GM12872 (cell line): ENCODE results near the gene ZNF584.

Experiments used
- CTCF ChIP-seq: IDR thresholded peaks from 3 replicates; pipeline ENCODE4 v1.5.1; 2011; ENCODE audit warnings: low read depth, mild to moderate bottlenecking, low read length, moderate library complexity; ENCODE audit not compliant: insufficient read depth

Gene ZNF584

GRCh38 chr19:58455306-58455705, 46.9 kb downstream of the ZNF584 start:
- no peak for TF ChIP-seq CTCF

- TF ChIP-seq CTCF: no peak
Measured at GRCh38 chr19:58456111-58456510, 47.7 kb downstream of the ZNF584 start.

GRCh38 chr19:58460039-58460438, 51.6 kb downstream of the ZNF584 start:
- no peak for TF ChIP-seq CTCF

- no peak for TF ChIP-seq CTCF
Measured at GRCh38 chr19:58466089-58466759, 57.8 kb downstream of the ZNF584 start.

- no peak for TF ChIP-seq CTCF
Measured at GRCh38 chr19:58466760-58467589, 58.5 kb downstream of the ZNF584 start, which contains the start of gene ZNF324. Gene ZNF324, plus strand, starts transcription at chr19:58467080. Its CDS starts 2,106 bp downstream, at chr19:58469186.
